Tibial nerve (tissue), 4 donors: ENCODE measurements around the gene ZC2HC1C.

Experiments used
- CTCF ChIP-seq, 5 experiments: fragments of 200-600 bp in 3 of 5; fragments of 450-650 bp in 2 of 5; sonication (generic) in 3 of 5; IDR thresholded peaks; one replicate each; pipeline ENCODE4 v1.5.1; 2016 to 2019; ENCODE audit warnings: antibody characterized with exemption in 5 of 5, mild to moderate bottlenecking in 3 of 5, moderate library complexity in 2 of 5
- EP300 ChIP-seq, 2 donors: sonication (generic); formaldehyde crosslinking; IDR thresholded peaks; one replicate each; pipeline ENCODE4 v1.6.1; 2017; ENCODE audit warnings: antibody characterized with exemption in 2 of 2, mild to moderate bottlenecking in 1 of 2
- POLR2A ChIP-seq, 2 donors: fragments of 450-650 bp; IDR thresholded peaks; one replicate each; pipeline ENCODE4 v1.6.1; 2017; ENCODE audit warnings: antibody characterized with exemption in 2 of 2, mild to moderate bottlenecking in 2 of 2, moderate library complexity in 2 of 2

- TF ChIP-seq CTCF (IDR thresholded peaks at IDR 0.05) (no peak), EP300 (IDR thresholded peaks at IDR 0.05) (no peak), POLR2A (IDR thresholded peaks at IDR 0.05) (no peak)
Observed at GRCh38 chr14:75025876-75026275, 43.6 kb upstream of the ZC2HC1C start.
